ENCODE measurements around the gene GRIN2A.

Gene GRIN2A

DNA sequence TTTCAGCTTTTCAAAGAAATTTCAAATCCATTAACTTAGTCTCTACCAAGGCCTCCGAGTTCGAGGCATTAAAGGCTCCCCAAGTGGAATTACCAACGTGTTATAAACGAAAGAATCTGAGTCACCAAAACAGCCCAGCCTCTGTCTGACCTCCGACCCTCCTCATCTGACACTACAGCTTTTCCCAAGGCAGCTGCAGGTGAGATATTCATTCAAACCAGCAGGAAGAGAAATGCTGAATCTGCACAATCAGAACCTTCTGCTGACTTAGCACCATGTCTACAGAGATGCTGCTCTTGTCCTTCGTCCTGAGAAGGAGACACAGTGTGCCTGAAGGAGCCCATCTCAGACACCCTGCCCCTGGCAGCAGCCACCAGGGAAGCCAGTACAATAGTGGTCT lies 30.5 kb downstream of the GRIN2A start:
- no peak overlapping the region for H3K23ac ChIP-seq (ENCODE audit: low read length in 2 of 2)
- H4K91ac ChIP-seq (ENCODE audit: low read length), result no peak overlapping the region
- no peak overlapping the region for H2BK120ac ChIP-seq (ENCODE audit: low read depth, low read length)
- H3K9me3 ChIP-seq (ENCODE audit: control insufficient read depth, low read length), result no peaks in the 10 kb centered on the region
- H3K27ac ChIP-seq (ENCODE audit: low read length, poor library complexity, severe bottlenecking), result no peak overlapping the region
- H2BK12ac ChIP-seq (ENCODE audit: low read length in 2 of 2), result no peak overlapping the region
- no peaks in the 10 kb centered on the region for H3K79me1 ChIP-seq (replicated peaks; ENCODE audit: low read length, poor library complexity, severe bottlenecking)
- WGBS, result 52% methylated on average over 6 of the region's 6 CpGs
- H3K14ac ChIP-seq (ENCODE audit: low read length in 2 of 2), result no peak overlapping the region
- H2BK5ac ChIP-seq (ENCODE audit: low read depth, low read length, poor library complexity, severe bottlenecking), result no peak overlapping the region
- H3K27me3 ChIP-seq (ENCODE audit: control insufficient read depth in 1 of 2, insufficient read depth in 1 of 2, low read length in 2 of 2), result no peaks in the 10 kb centered on the region
- no peak overlapping the region for H3K18ac ChIP-seq (ENCODE audit: low read depth in 1 of 2, low read length in 2 of 2)
- no peak overlapping the region for H2BK15ac ChIP-seq (ENCODE audit: low read depth, poor library complexity, severe bottlenecking)
- no peaks in the 10 kb centered on the region for H3K36me3 ChIP-seq (ENCODE audit: control insufficient read depth in 1 of 2, insufficient read depth in 2 of 2, low read depth in 1 of 2, low read length in 2 of 2)
- H3K4me2 ChIP-seq (ENCODE audit: low read length, poor library complexity, severe bottlenecking), result no peak overlapping the region
- H4K8ac ChIP-seq (ENCODE audit: low read length), result no peak overlapping the region
- no peak for DNase-seq
- no peaks in the 10 kb centered on the region for H3K4me1 ChIP-seq (ENCODE audit: control insufficient read depth, insufficient read depth, low read depth, low read length)
- H3K4ac ChIP-seq (ENCODE audit: low read depth in 1 of 2, low read length in 2 of 2), result no peak overlapping the region
- no peak overlapping the region for H2AK5ac ChIP-seq (ENCODE audit: low read length, severe bottlenecking)
- no peak overlapping the region for H3K9ac ChIP-seq (ENCODE audit: low read length)
- H3K4me3 ChIP-seq (ENCODE audit: insufficient read depth in 1 of 2, low read depth in 1 of 2, low read length in 2 of 2), result no peak overlapping the region
- no peak overlapping the region for H2AFZ ChIP-seq (ENCODE audit: low read depth, low read length)

GRCh38 chr16:10150906-10151305 lies 31.3 kb downstream of the GRIN2A start:
- no peak overlapping the region for H3K27ac ChIP-seq (ENCODE audit: low read length, poor library complexity, severe bottlenecking)
- H2AK5ac ChIP-seq (ENCODE audit: low read length, severe bottlenecking), result no peak overlapping the region
- no peak overlapping the region for H3K9ac ChIP-seq (ENCODE audit: low read length)
- H3K4me1 ChIP-seq (ENCODE audit: control insufficient read depth, insufficient read depth, low read depth, low read length), result no peaks in the 10 kb centered on the region
- no peaks in the 10 kb centered on the region for H3K79me1 ChIP-seq (replicated peaks; ENCODE audit: low read length, poor library complexity, severe bottlenecking)
- H2BK15ac ChIP-seq (ENCODE audit: low read depth, poor library complexity, severe bottlenecking), result no peak overlapping the region
- no peak overlapping the region for H2BK5ac ChIP-seq (ENCODE audit: low read depth, low read length, poor library complexity, severe bottlenecking)
- no peak overlapping the region for H3K14ac ChIP-seq (ENCODE audit: low read length in 2 of 2)
- H3K36me3 ChIP-seq (ENCODE audit: control insufficient read depth in 1 of 2, insufficient read depth in 2 of 2, low read depth in 1 of 2, low read length in 2 of 2), result no peaks in the 10 kb centered on the region
- peak; percentile 12 for DNase-seq
- WGBS, result 75% methylated on average over 4 of the region's 4 CpGs
- H3K4ac ChIP-seq (ENCODE audit: low read depth in 1 of 2, low read length in 2 of 2), result no peak overlapping the region
- H2BK12ac ChIP-seq (ENCODE audit: low read length in 2 of 2), result no peak overlapping the region
- H2BK120ac ChIP-seq (ENCODE audit: low read depth, low read length), result no peak overlapping the region
- H3K23ac ChIP-seq (ENCODE audit: low read length in 2 of 2), result no peak overlapping the region
- no peak overlapping the region for H4K91ac ChIP-seq (ENCODE audit: low read length)
- H3K4me3 ChIP-seq (ENCODE audit: insufficient read depth in 1 of 2, low read depth in 1 of 2, low read length in 2 of 2), result no peak overlapping the region
- H3K18ac ChIP-seq (ENCODE audit: low read depth in 1 of 2, low read length in 2 of 2), result no peak overlapping the region
- no peak overlapping the region for H2AFZ ChIP-seq (ENCODE audit: low read depth, low read length)
- H3K27me3 ChIP-seq (ENCODE audit: control insufficient read depth in 1 of 2, insufficient read depth in 1 of 2, low read length in 2 of 2), result no peaks in the 10 kb centered on the region
- no peak overlapping the region for H3K4me2 ChIP-seq (ENCODE audit: low read length, poor library complexity, severe bottlenecking)
- no peaks in the 10 kb centered on the region for H3K9me3 ChIP-seq (ENCODE audit: control insufficient read depth, low read length)
- no peak overlapping the region for H4K8ac ChIP-seq (ENCODE audit: low read length)

GRCh38 chr16:10145542-10146035 lies 36.6 kb downstream of the GRIN2A start:
- Histone ChIP-seq H2BK120ac (ENCODE audit: low read depth, low read length) (no peak overlapping the region), H2AK5ac (ENCODE audit: low read length, severe bottlenecking) (no peak overlapping the region), H2BK5ac (ENCODE audit: low read depth, low read length, poor library complexity, severe bottlenecking) (no peak overlapping the region), H3K4ac (ENCODE audit: low read depth in 1 of 2, low read length in 2 of 2) (no peak overlapping the region), H4K8ac (ENCODE audit: low read length) (no peak overlapping the region), H3K27me3 (ENCODE audit: control insufficient read depth in 1 of 2, insufficient read depth in 1 of 2, low read length in 2 of 2) (no peaks in the 10 kb centered on the region), H3K4me2 (ENCODE audit: low read length, poor library complexity, severe bottlenecking) (no peak overlapping the region), H4K91ac (ENCODE audit: low read length) (no peak overlapping the region), H3K9me3 (ENCODE audit: control insufficient read depth, low read length) (no peaks in the 10 kb centered on the region), H3K9ac (ENCODE audit: low read length) (no peak overlapping the region), H2BK12ac (ENCODE audit: low read length in 2 of 2) (no peak overlapping the region), H3K18ac (ENCODE audit: low read depth in 1 of 2, low read length in 2 of 2) (no peak overlapping the region), H3K4me1 (ENCODE audit: control insufficient read depth, insufficient read depth, low read depth, low read length) (no peaks in the 10 kb centered on the region), H3K14ac (ENCODE audit: low read length in 2 of 2) (no peak overlapping the region), H3K4me3 (ENCODE audit: insufficient read depth in 1 of 2, low read depth in 1 of 2, low read length in 2 of 2) (no peak overlapping the region), H2AFZ (ENCODE audit: low read depth, low read length) (no peak overlapping the region), H2BK15ac (ENCODE audit: low read depth, poor library complexity, severe bottlenecking) (no peak overlapping the region), H3K79me1 (replicated peaks; ENCODE audit: low read length, poor library complexity, severe bottlenecking) (no peaks in the 10 kb centered on the region), H3K36me3 (ENCODE audit: control insufficient read depth in 1 of 2, insufficient read depth in 2 of 2, low read depth in 1 of 2, low read length in 2 of 2) (no peaks in the 10 kb centered on the region), H3K23ac (ENCODE audit: low read length in 2 of 2) (no peak overlapping the region), H3K27ac (ENCODE audit: low read length, poor library complexity, severe bottlenecking) (no peak overlapping the region)
- 83% methylated on average over 2 of the region's 4 CpGs for WGBS
- no peak for DNase-seq

GRCh38 chr16:10141671-10142070 lies 40.6 kb downstream of the GRIN2A start:
- H4K91ac ChIP-seq (ENCODE audit: low read length), result no peak overlapping the region

More at GRCh38 chr16:10141671-10142070, 40.6 kb downstream of the GRIN2A start:
- H2AK5ac ChIP-seq (ENCODE audit: low read length, severe bottlenecking), result no peak overlapping the region
- H3K27me3 ChIP-seq (ENCODE audit: control insufficient read depth in 1 of 2, insufficient read depth in 1 of 2, low read length in 2 of 2), result no peaks in the 10 kb centered on the region
- no peak overlapping the region for H2BK15ac ChIP-seq (ENCODE audit: low read depth, poor library complexity, severe bottlenecking)
- H3K79me1 ChIP-seq (replicated peaks; ENCODE audit: low read length, poor library complexity, severe bottlenecking), result no peaks in the 10 kb centered on the region
- H3K36me3 ChIP-seq (ENCODE audit: control insufficient read depth in 1 of 2, insufficient read depth in 2 of 2, low read depth in 1 of 2, low read length in 2 of 2), result no peaks in the 10 kb centered on the region
- no peak overlapping the region for H3K4me3 ChIP-seq (ENCODE audit: insufficient read depth in 1 of 2, low read depth in 1 of 2, low read length in 2 of 2)
- H3K23ac ChIP-seq (ENCODE audit: low read length in 2 of 2), result no peak overlapping the region
- DNase-seq, result no peak
- no peak overlapping the region for H3K9ac ChIP-seq (ENCODE audit: low read length)
- no peaks in the 10 kb centered on the region for H3K9me3 ChIP-seq (ENCODE audit: control insufficient read depth, low read length)
- no peak overlapping the region for H3K27ac ChIP-seq (ENCODE audit: low read length, poor library complexity, severe bottlenecking)
- H2BK5ac ChIP-seq (ENCODE audit: low read depth, low read length, poor library complexity, severe bottlenecking), result no peak overlapping the region
- peak overlapping the region; percentile 39 for H2AFZ ChIP-seq (ENCODE audit: low read depth, low read length)
- H3K14ac ChIP-seq (ENCODE audit: low read length in 2 of 2), result no peak overlapping the region
- H3K18ac ChIP-seq (ENCODE audit: low read depth in 1 of 2, low read length in 2 of 2), result no peak overlapping the region
- H3K4me1 ChIP-seq (ENCODE audit: control insufficient read depth, insufficient read depth, low read depth, low read length), result no peaks in the 10 kb centered on the region
- H2BK120ac ChIP-seq (ENCODE audit: low read depth, low read length), result no peak overlapping the region
- H3K4me2 ChIP-seq (ENCODE audit: low read length, poor library complexity, severe bottlenecking), result no peak overlapping the region
- H3K4ac ChIP-seq (ENCODE audit: low read depth in 1 of 2, low read length in 2 of 2), result no peak overlapping the region
- no peak overlapping the region for H4K8ac ChIP-seq (ENCODE audit: low read length)
- no peak overlapping the region for H2BK12ac ChIP-seq (ENCODE audit: low read length in 2 of 2)
